ENCODE results near the gene TMEM255B. TPM values are rescaled to one million over a fixed set of nuclear protein-coding genes. Genes with fewer than 3 reads are reported as not detected.
A peak's percentile ranks its signal among the peaks of the same experiment; 100 is the strongest.

TMEM255B gene
- total RNA-seq, 1 experiment from 2014 or later: 4.7 TPM

GRCh38 chr13:113759525-113760137, 605 bp downstream of the TMEM255B start:
- H3K4me3 Mint-ChIP-seq: peak overlapping the region; percentile 90
- no peaks in the 10 kb centered on the region for H3K36me3 Mint-ChIP-seq
- peak; percentile 7; the same call in 1 of the 2 replicates for ATAC-seq
- peaks cover 16% of the 10 kb centered on the region for H3K4me1 Mint-ChIP-seq
- no peak for DNase-seq (ENCODE audit: low spot score)
- H3K9me3 Mint-ChIP-seq: peaks cover 12% of the 10 kb centered on the region
- TF ChIP-seq CREM (CRISPR knock-in tag; IDR thresholded peaks at IDR 0.05): no peak
- TF ChIP-seq FOXP4 (CRISPR knock-in tag; IDR thresholded peaks at IDR 0.05): no peak
- TF ChIP-seq, protein P1, sequence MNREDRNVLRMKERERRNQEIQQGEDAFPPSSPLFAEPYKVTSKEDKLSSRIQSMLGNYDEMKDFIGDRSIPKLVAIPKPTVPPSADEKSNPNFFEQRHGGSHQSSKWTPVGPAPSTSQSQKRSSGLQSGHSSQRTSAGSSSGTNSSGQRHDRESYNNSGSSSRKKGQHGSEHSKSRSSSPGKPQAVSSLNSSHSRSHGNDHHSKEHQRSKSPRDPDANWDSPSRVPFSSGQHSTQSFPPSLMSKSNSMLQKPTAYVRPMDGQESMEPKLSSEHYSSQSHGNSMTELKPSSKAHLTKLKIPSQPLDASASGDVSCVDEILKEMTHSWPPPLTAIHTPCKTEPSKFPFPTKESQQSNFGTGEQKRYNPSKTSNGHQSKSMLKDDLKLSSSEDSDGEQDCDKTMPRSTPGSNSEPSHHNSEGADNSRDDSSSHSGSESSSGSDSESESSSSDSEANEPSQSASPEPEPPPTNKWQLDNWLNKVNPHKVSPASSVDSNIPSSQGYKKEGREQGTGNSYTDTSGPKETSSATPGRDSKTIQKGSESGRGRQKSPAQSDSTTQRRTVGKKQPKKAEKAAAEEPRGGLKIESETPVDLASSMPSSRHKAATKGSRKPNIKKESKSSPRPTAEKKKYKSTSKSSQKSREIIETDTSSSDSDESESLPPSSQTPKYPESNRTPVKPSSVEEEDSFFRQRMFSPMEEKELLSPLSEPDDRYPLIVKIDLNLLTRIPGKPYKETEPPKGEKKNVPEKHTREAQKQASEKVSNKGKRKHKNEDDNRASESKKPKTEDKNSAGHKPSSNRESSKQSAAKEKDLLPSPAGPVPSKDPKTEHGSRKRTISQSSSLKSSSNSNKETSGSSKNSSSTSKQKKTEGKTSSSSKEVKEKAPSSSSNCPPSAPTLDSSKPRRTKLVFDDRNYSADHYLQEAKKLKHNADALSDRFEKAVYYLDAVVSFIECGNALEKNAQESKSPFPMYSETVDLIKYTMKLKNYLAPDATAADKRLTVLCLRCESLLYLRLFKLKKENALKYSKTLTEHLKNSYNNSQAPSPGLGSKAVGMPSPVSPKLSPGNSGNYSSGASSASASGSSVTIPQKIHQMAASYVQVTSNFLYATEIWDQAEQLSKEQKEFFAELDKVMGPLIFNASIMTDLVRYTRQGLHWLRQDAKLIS (CRISPR knock-in tag; IDR thresholded peaks at IDR 0.05; ENCODE audit: borderline replicate concordance): no peak
- no peak for TF ChIP-seq ZNF232 (CRISPR knock-in tag; IDR thresholded peaks at IDR 0.05)
- TF ChIP-seq HMGXB4 (CRISPR knock-in tag; IDR thresholded peaks at IDR 0.05): peak; percentile 53; the same call in 1 of the 2 replicates
- peak; percentile 7; the same call in 1 of the 2 replicates for TF ChIP-seq ETV6 (CRISPR knock-in tag; IDR thresholded peaks at IDR 0.05)
- POLR2A ChIA-PET: no interaction called here
- H3K27ac Mint-ChIP-seq: no peak overlapping the region
- H3K27me3 Mint-ChIP-seq (ENCODE audit: low read depth): peaks cover 43% of the 10 kb centered on the region
- CTCF ChIA-PET: interaction anchor here (1.0 to 1.6 kb wide), 7 partner anchors 14 to 197 kb away, joined by 3 to 13 read pairs (median 5); no protein-coding TSS in a partner anchor

GRCh38 chr13:113761136-113761535, 2.1 kb downstream of the TMEM255B start:
- DNase-seq (ENCODE audit: low spot score) (no peak), ATAC-seq (no peak)
- Mint-ChIP-seq H3K4me1 (peaks cover 29% of the 10 kb centered on the region), H3K4me3 (no peak overlapping the region), H3K36me3 (no peaks in the 10 kb centered on the region), H3K27ac (no peak overlapping the region), H3K9me3 (peaks cover 12% of the 10 kb centered on the region), H3K27me3 (ENCODE audit: low read depth) (peaks cover 43% of the 10 kb centered on the region)
- ChIA-PET CTCF (no interaction called here), POLR2A (no interaction called here)
- TF ChIP-seq ZNF281 (CRISPR knock-in tag; IDR thresholded peaks at IDR 0.05): no peak
- no peak for TF ChIP-seq ZBTB21 (CRISPR knock-in tag; IDR thresholded peaks at IDR 0.05; ENCODE audit: borderline replicate concordance)
- no peak for TF ChIP-seq NFYB (CRISPR knock-in tag; conservative IDR thresholded peaks at IDR 0.05; ENCODE audit: low read depth)
- TF ChIP-seq, protein P2, sequence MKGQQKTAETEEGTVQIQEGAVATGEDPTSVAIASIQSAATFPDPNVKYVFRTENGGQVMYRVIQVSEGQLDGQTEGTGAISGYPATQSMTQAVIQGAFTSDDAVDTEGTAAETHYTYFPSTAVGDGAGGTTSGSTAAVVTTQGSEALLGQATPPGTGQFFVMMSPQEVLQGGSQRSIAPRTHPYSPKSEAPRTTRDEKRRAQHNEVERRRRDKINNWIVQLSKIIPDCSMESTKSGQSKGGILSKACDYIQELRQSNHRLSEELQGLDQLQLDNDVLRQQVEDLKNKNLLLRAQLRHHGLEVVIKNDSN (CRISPR knock-in tag; IDR thresholded peaks at IDR 0.05): no peak
- TF ChIP-seq FOXK1 (CRISPR knock-in tag; IDR thresholded peaks at IDR 0.05): no peak
- TF ChIP-seq, protein P3, sequence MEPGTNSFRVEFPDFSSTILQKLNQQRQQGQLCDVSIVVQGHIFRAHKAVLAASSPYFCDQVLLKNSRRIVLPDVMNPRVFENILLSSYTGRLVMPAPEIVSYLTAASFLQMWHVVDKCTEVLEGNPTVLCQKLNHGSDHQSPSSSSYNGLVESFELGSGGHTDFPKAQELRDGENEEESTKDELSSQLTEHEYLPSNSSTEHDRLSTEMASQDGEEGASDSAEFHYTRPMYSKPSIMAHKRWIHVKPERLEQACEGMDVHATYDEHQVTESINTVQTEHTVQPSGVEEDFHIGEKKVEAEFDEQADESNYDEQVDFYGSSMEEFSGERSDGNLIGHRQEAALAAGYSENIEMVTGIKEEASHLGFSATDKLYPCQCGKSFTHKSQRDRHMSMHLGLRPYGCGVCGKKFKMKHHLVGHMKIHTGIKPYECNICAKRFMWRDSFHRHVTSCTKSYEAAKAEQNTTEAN (CRISPR knock-in tag; IDR thresholded peaks at IDR 0.05): no peak
- no peak for TF ChIP-seq HMGXB4 (CRISPR knock-in tag; IDR thresholded peaks at IDR 0.05)
- TF ChIP-seq JUN (CRISPR knock-in tag; IDR thresholded peaks at IDR 0.05): no peak
- no peak for TF ChIP-seq SMAD4 (CRISPR knock-in tag; IDR thresholded peaks at IDR 0.05)
- no peak for TF ChIP-seq ZNF232 (CRISPR knock-in tag; IDR thresholded peaks at IDR 0.05)
- no peak for TF ChIP-seq ATF2 (CRISPR knock-in tag; IDR thresholded peaks at IDR 0.05; ENCODE audit: borderline replicate concordance, low read depth)
